H1 (cell line): ENCODE data around the gene ANKRD65. TPM values are rescaled to one million over a fixed set of nuclear protein-coding genes. Genes with fewer than 3 reads are reported as not detected.

Experiments used
- CBX5 ChIP-seq: fragments of 300-800, 300-1000 bp; sonication (generic); IDR thresholded peaks from 2 replicates; pipeline ENCODE4 v1.7.1; 2016; ENCODE audit warnings: antibody characterized with exemption, low read length, low read depth
- CHD7 ChIP-seq: fragments of 300-600 bp; sonication (generic); IDR thresholded peaks from 2 replicates; pipeline ENCODE4 v1.7.1; 2012; ENCODE audit warnings: low read length, moderate library complexity, mild to moderate bottlenecking, inconsistent platforms; ENCODE audit not compliant: insufficient replicate concordance
- RAD21 ChIP-seq, 2 experiments: IDR thresholded peaks in 1 of 2; conservative IDR thresholded peaks in 1 of 2; 2 replicates each; pipeline ENCODE4 v1.6.1; 2011; ENCODE audit warnings: low read depth in 2 of 2, low read length in 2 of 2, improper control_type of control experiment in 1 of 2, inconsistent platforms in 1 of 2, mild to moderate bottlenecking in 1 of 2, moderate library complexity in 1 of 2
- ZNF274 ChIP-seq: IDR thresholded peaks from 2 replicates; pipeline ENCODE4 v1.7.0; 2012; ENCODE audit warnings: low read length, borderline replicate concordance; ENCODE audit errors: extremely low read depth
- polyA plus RNA-seq, 7 experiments: library from polyadenylated mRNA; depleted of rRNA in 3 of 7; stranded (reverse) in 5 of 7; unstranded in 2 of 7; fragments of >200 nt in 5 of 7; fragments of 200-250 nt in 2 of 7; gene quantifications; 1 replicate in 5 of 7; 2 replicates in 1 of 7; 4 replicates in 1 of 7; pipeline versions ENCODE4 v1.2.1 to v1.2.3, GENCODE V29; 2011 to 2013; ENCODE audit warnings: missing spikeins in 2 of 7, mixed read lengths in 2 of 7
- total RNA-seq: library from RNA; stranded (reverse); fragmentation: NEBNext Ultra II Directional; extraction: Animal tissue kit (Norgen Biotek cat#: 25700); gene quantifications from 2 replicates; pipeline ENCODE4 v1.2.1, GENCODE V29; 2021
- TF ChIP-seq, protein P1 (sequence below), 3 experiments: IDR thresholded peaks; 1 replicate in 2 of 3; 2 replicates in 1 of 3; pipeline versions ENCODE4 v1.5.1 to v1.6.1; 2011; ENCODE audit warnings: low read length in 3 of 3, mild to moderate bottlenecking in 3 of 3, inconsistent platforms in 2 of 3, low read depth in 1 of 3, moderate library complexity in 1 of 3; ENCODE audit not compliant: insufficient read depth in 1 of 3; ENCODE audit errors: control extremely low read depth in 1 of 3

ANKRD65 gene
- total and polyA plus RNA-seq, 2 of the 8 experiments (the other 6 are each of a cell fraction or from before 2014, with no cell fraction given), result 1.8 to 2.0 TPM

DNA sequence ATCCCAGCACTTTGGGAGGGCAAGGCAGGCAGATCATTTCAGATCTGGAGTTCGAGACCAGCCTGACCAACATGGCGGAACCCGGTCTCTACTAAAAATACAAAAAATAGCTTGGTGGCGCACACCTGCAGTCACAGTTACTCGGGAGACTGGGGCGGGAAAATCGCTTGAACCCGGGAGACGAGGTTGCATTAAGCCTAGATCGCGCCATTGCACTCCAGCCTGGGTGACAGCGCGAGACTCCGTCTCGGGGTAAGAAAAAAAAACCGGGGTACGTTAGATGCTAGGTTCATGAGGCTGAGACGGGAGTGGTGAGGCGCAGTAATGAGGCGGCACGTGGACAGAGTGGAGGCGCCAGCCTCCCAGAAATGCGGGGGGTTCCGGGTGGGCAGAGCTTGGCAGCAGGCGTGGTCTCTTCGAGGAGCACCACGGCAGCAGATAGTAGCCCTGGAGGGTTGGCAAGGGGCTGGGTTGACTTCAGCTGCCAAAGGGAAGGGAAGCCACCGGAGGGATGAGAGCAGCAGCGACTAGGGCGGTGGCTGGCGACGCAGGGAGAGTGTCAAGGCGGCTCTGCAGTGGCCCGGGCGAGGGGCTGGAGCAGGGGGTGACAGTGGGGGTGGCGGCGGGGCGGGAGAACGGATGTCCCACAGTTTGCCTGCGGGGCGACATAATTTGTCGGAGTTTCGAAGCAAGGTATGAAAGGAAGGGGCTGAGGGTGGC lies 14.8 kb downstream of the ANKRD65 start (continued):
- no peak for TF ChIP-seq CHD7
- no peak for TF ChIP-seq ZNF274
- TF ChIP-seq CBX5, result no peak
- TF ChIP-seq, protein P1, sequence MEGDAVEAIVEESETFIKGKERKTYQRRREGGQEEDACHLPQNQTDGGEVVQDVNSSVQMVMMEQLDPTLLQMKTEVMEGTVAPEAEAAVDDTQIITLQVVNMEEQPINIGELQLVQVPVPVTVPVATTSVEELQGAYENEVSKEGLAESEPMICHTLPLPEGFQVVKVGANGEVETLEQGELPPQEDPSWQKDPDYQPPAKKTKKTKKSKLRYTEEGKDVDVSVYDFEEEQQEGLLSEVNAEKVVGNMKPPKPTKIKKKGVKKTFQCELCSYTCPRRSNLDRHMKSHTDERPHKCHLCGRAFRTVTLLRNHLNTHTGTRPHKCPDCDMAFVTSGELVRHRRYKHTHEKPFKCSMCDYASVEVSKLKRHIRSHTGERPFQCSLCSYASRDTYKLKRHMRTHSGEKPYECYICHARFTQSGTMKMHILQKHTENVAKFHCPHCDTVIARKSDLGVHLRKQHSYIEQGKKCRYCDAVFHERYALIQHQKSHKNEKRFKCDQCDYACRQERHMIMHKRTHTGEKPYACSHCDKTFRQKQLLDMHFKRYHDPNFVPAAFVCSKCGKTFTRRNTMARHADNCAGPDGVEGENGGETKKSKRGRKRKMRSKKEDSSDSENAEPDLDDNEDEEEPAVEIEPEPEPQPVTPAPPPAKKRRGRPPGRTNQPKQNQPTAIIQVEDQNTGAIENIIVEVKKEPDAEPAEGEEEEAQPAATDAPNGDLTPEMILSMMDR (IDR thresholded peaks at IDR 0.05; ENCODE audit: control extremely low read depth in 1 of 3, insufficient read depth in 1 of 3, low read depth in 1 of 3, low read length in 3 of 3), result 0 out of 4 replicates have a peak, but pooled peaks of 1 of the 3 experiments have one; percentile 10
- TF ChIP-seq RAD21 (IDR thresholded peaks at IDR 0.05 in 1 of 2, conservative IDR thresholded peaks at IDR 0.05 in 1 of 2; ENCODE audit: low read depth in 2 of 2, low read length in 2 of 2), result 0 out of 4 replicates have a peak, but pooled peaks of 1 of the 2 experiments have one; percentile 10
